HepG2 (cell line): ENCODE measurements around the gene UST. TPM values are rescaled to one million over a fixed set of nuclear protein-coding genes. Genes with fewer than 3 reads are reported as not detected.

ENCODE experiments used
- ATAC-seq: fragments of 200-7000 bp; cut with Tn5 transposase; 3 replicates; pipeline ENCODE4 v1.9.1; 2020; ENCODE audit warnings: mild to moderate bottlenecking, moderate library complexity
- BruUV-seq: library from RNA; stranded (reverse); fragments of 400-500 nt; replicated peaks from 2 replicates; lab custom pipeline; 2021; lab: Mats Ljungman, UMichigan
- CTCF ChIA-PET: fragments of 300-600 bp; formaldehyde crosslinking; extraction: SDS; loops from one replicate; lab custom pipeline; 2021; ENCODE audit warnings: low total read pairs, inconsistent platforms, low intra/inter-chr PET ratio; lab: Yijun Ruan, JAX
- POLR2A ChIA-PET: fragments of 350-600 bp; sonication (Branson Sonifier 250); formaldehyde crosslinking; loops from one replicate; lab custom pipeline; 2020; ENCODE audit warnings: antibody characterized with exemption, inconsistent platforms; lab: Yijun Ruan, JAX
- DNase-seq: peaks from one replicate; pipeline ENCODE4 v3.0.0-alpha.2; 2015; ENCODE audit warnings: low spot score
- FAIRE-seq: peaks from 3 replicates; lab custom pipeline; 2011; peaks lifted over from hg19 to GRCh38; lab: Jason Lieb, UNC
- H2AFZ ChIP-seq: one replicate; pipeline ENCODE4 v1.6.1; 2011; ENCODE audit warnings: low read length, inconsistent platforms
- H3K27ac ChIP-seq: fragments of 300-600 bp; 3 replicates; pipeline ENCODE4 v1.8.0; 2011; ENCODE audit warnings: mixed run types, mild to moderate bottlenecking, mixed read lengths, low read length, inconsistent platforms; ENCODE audit not compliant: insufficient read depth; ENCODE audit errors: extremely low read length
- H3K27me3 ChIP-seq, 2 experiments: fragments of 200-600 bp in 1 of 2; 2 replicates in 1 of 2; 3 replicates in 1 of 2; pipeline versions ENCODE4 v1.6.0 to v1.8.0; 2011; ENCODE audit warnings: low read length in 2 of 2, mild to moderate bottlenecking in 2 of 2, moderate library complexity in 2 of 2, inconsistent platforms in 1 of 2; ENCODE audit not compliant: insufficient read depth in 2 of 2, control insufficient read depth in 1 of 2
- H3K36me3 ChIP-seq, 2 experiments: fragments of 200-600 bp in 1 of 2; replicated peaks in 1 of 2; 2 replicates in 1 of 2; 3 replicates in 1 of 2; pipeline versions ENCODE4 v1.5.1 to v1.8.0; 2011; ENCODE audit warnings: low read length in 2 of 2, inconsistent platforms in 1 of 2; ENCODE audit not compliant: insufficient read depth in 2 of 2, control insufficient read depth in 1 of 2
- H3K4me1 ChIP-seq: 2 replicates; pipeline ENCODE4 v1.5.1; 2012; ENCODE audit warnings: low read length, inconsistent platforms; ENCODE audit not compliant: insufficient read depth
- H3K4me2 ChIP-seq: 2 replicates; pipeline ENCODE4 v1.6.0; 2011; ENCODE audit warnings: low read depth, low read length, inconsistent platforms
- H3K4me3 ChIP-seq, 3 experiments: fragments of 200-600 bp in 1 of 3; sonication (generic), shearing (Covaris generic) in 1 of 3; replicated peaks in 1 of 3; 2 replicates each; pipeline ENCODE4 v1.5.1; 2011 to 2016; ENCODE audit warnings: low read length in 3 of 3, inconsistent platforms in 2 of 3, low read depth in 2 of 3, mild to moderate bottlenecking in 2 of 3, control low read depth in 1 of 3, mixed read lengths in 1 of 3; ENCODE audit not compliant: insufficient read depth in 1 of 3
- H3K79me2 ChIP-seq: one replicate; pipeline ENCODE4 v1.6.1; 2011; ENCODE audit warnings: low read length, inconsistent platforms; ENCODE audit not compliant: insufficient read depth
- H3K9ac ChIP-seq: 2 replicates; pipeline ENCODE4 v1.6.0; 2011; ENCODE audit warnings: mild to moderate bottlenecking, low read depth, low read length, inconsistent platforms; ENCODE audit not compliant: insufficient read depth
- H3K9me3 ChIP-seq: 2 replicates; pipeline ENCODE4 v1.5.1; 2012; ENCODE audit warnings: mild to moderate bottlenecking, low read length
- H4K20me1 ChIP-seq: 2 replicates; pipeline ENCODE4 v1.6.0; 2011; ENCODE audit warnings: inconsistent platforms, mild to moderate bottlenecking, low read length, moderate library complexity; ENCODE audit not compliant: insufficient read depth
- CHD4 ChIP-seq: fragments of 200-600 bp; sonication (generic); IDR thresholded peaks from 2 replicates; pipeline ENCODE4 v1.7.0; 2017; ENCODE audit warnings: mild to moderate bottlenecking, low read length, borderline replicate concordance
- CREBL2 ChIP-seq: sonication (generic); formaldehyde crosslinking; IDR thresholded peaks from 2 replicates; pipeline ENCODE4 v1.8.1; 2023; ENCODE audit warnings: missing genetic modification reagents, mild to moderate bottlenecking, borderline replicate concordance
- GATA4 ChIP-seq: sonication (generic); IDR thresholded peaks from 2 replicates; pipeline ENCODE4 v1.6.1; 2016; ENCODE audit warnings: antibody characterized with exemption, low read depth, borderline replicate concordance
- GPBP1L1 ChIP-seq: sonication (generic); formaldehyde crosslinking; IDR thresholded peaks from 2 replicates; pipeline ENCODE4 v1.5.0; 2020; ENCODE audit warnings: mild to moderate bottlenecking, missing genetic modification reagents
- HMG20B ChIP-seq: conservative IDR thresholded peaks from 2 replicates; pipeline ENCODE4 v1.6.1; 2016; ENCODE audit warnings: missing genetic modification reagents, missing compliant biosample characterization
- HMGA1 ChIP-seq: sonication (generic); formaldehyde crosslinking; conservative IDR thresholded peaks from 2 replicates; pipeline ENCODE4 v1.4.0; 2020; ENCODE audit warnings: missing genetic modification reagents
- IKZF4 ChIP-seq: sonication (generic); formaldehyde crosslinking; IDR thresholded peaks from 2 replicates; pipeline ENCODE4 v1.5.1; 2020; ENCODE audit warnings: borderline replicate concordance, mild to moderate bottlenecking, low read depth, missing genetic modification reagents; ENCODE audit errors: not compliant biosample characterization
- MTA3 ChIP-seq: sonication (generic); formaldehyde crosslinking; IDR thresholded peaks from 2 replicates; pipeline ENCODE4 v1.4.0; 2020; ENCODE audit warnings: missing genetic modification reagents
- NFATC3 ChIP-seq: sonication (generic); formaldehyde crosslinking; IDR thresholded peaks from 2 replicates; pipeline ENCODE4 v1.5.1; 2020; ENCODE audit warnings: mild to moderate bottlenecking, missing genetic modification reagents
- NR1H2 ChIP-seq: sonication (generic); formaldehyde crosslinking; IDR thresholded peaks from 2 replicates; pipeline ENCODE4 v1.8.1; 2022; ENCODE audit warnings: low read depth, missing genetic modification reagents, borderline replicate concordance
- NR2F6 ChIP-seq, 2 experiments: IDR thresholded peaks; 2 replicates each; pipeline ENCODE4 v1.6.1; 2016; ENCODE audit warnings: antibody characterized with exemption in 1 of 2, mild to moderate bottlenecking in 1 of 2
- PCBP1 ChIP-seq: fragments of 200-400 bp; formaldehyde crosslinking; IDR thresholded peaks from 2 replicates; pipeline ENCODE4 v1.6.1; 2017; ENCODE audit warnings: mild to moderate bottlenecking, low read depth, low read length, borderline replicate concordance
- PHF20 ChIP-seq: sonication (generic); formaldehyde crosslinking; IDR thresholded peaks from 2 replicates; pipeline ENCODE4 v1.5.0; 2020; ENCODE audit warnings: mild to moderate bottlenecking, missing genetic modification reagents
- RFXAP ChIP-seq: sonication (generic); formaldehyde crosslinking; IDR thresholded peaks from 2 replicates; pipeline ENCODE4 v1.4.0; 2020; ENCODE audit warnings: missing genetic modification reagents, borderline replicate concordance
- TCF7 ChIP-seq: sonication (generic); IDR thresholded peaks from 2 replicates; pipeline ENCODE4 v1.6.1; 2016; ENCODE audit warnings: antibody characterized with exemption, low read depth
- ZFY ChIP-seq: sonication (generic); formaldehyde crosslinking; IDR thresholded peaks from 2 replicates; pipeline ENCODE4 v1.4.0; 2020; ENCODE audit warnings: missing genetic modification reagents
- ZNF12 ChIP-seq: sonication (generic); formaldehyde crosslinking; IDR thresholded peaks from 2 replicates; pipeline ENCODE4 v1.5.0; 2020; ENCODE audit warnings: missing genetic modification reagents
- ZNF33B ChIP-seq: sonication (generic); formaldehyde crosslinking; IDR thresholded peaks from 2 replicates; pipeline ENCODE4 v1.5.1; 2020; ENCODE audit warnings: mild to moderate bottlenecking, missing genetic modification reagents
- ZNF34 ChIP-seq: sonication (generic); formaldehyde crosslinking; IDR thresholded peaks from 2 replicates; pipeline ENCODE4 v1.4.0; 2020; ENCODE audit warnings: mild to moderate bottlenecking, missing genetic modification reagents, borderline replicate concordance
- ZNF556 ChIP-seq: sonication (generic); formaldehyde crosslinking; IDR thresholded peaks from 2 replicates; pipeline ENCODE4 v1.4.0; 2020; ENCODE audit warnings: mild to moderate bottlenecking, missing genetic modification reagents, borderline replicate concordance
- ZNF674 ChIP-seq: sonication (generic); formaldehyde crosslinking; IDR thresholded peaks from 2 replicates; pipeline ENCODE4 v1.5.0; 2020; ENCODE audit warnings: low read depth, mild to moderate bottlenecking, missing genetic modification reagents
- ZNF747 ChIP-seq: sonication (generic); formaldehyde crosslinking; IDR thresholded peaks from 2 replicates; pipeline ENCODE4 v1.8.1; 2023; ENCODE audit warnings: missing genetic modification reagents, mild to moderate bottlenecking, borderline replicate concordance
- WGBS: methylation state at CpG from one replicate; pipeline ENCODE4 v1.1.6; 2017; ENCODE audit warnings: low lambda C conversion rate; 5-methylcytosine and 5-hydroxymethylcytosine counted together
- in situ Hi-C: cut with HindIII; loops from 2 replicates; pipeline ENCODE4 v1.10.0; 2017; ENCODE audit warnings: low pct_unique_long_range_greater_than_20kb; ENCODE audit not compliant: extremely low pct_ligation_motif_present
- intact Hi-C: fragments of 100-400 bp; cut with micrococcal nuclease; formaldehyde crosslinking; loops from one replicate; pipeline ENCODE4 v1.10.0; 2022; ENCODE audit not compliant: unreplicated experiment
- polyA plus RNA-seq, 8 experiments: library from polyadenylated mRNA; depleted of rRNA in 3 of 8; stranded (reverse) in 7 of 8; unstranded in 1 of 8; fragments of >200 nt; fragmentation: Illumina TruSeq in 4 of 8; extraction: Trizol in 4 of 8; gene quantifications; 2 replicates each; pipeline versions ENCODE4 v1.2.1 to v1.2.3, GENCODE V29; 2011 to 2016; ENCODE audit warnings: low read depth in 4 of 8, missing spikeins in 1 of 8, mixed read lengths in 1 of 8; ENCODE audit not compliant: insufficient read depth in 1 of 8
- total RNA-seq, 5 experiments: library from RNA; depleted of rRNA; stranded (reverse); fragments of >200 nt; fragmentation: Illumina TruSeq; extraction: Trizol; gene quantifications; 2 replicates each; pipeline ENCODE4 v1.2.3, GENCODE V29; 2016; ENCODE audit warnings: low read depth in 1 of 5
- TF ChIP-seq, protein P1 (sequence below): IDR thresholded peaks from 2 replicates; pipeline ENCODE4 v1.6.1; 2016; ENCODE audit warnings: mild to moderate bottlenecking

Gene UST
- total and polyA plus RNA-seq, 2 of the 13 experiments (the other 11 are each of a cell fraction or from before 2014, with no cell fraction given): 0.27 TPM; not detected in 1

GRCh38 chr6:148926478-148926877 is 179.6 kb downstream of the UST start (continued):
- TF ChIP-seq GPBP1L1 (CRISPR knock-in tag) (no peak), NR1H2 (CRISPR knock-in tag) (no peak), ZNF674 (CRISPR knock-in tag) (no peak), CHD4 (no peak), PHF20 (no peak)

GRCh38 chr6:148927586-148927985 is 180.8 kb downstream of the UST start:
- 61% methylated on average over 1 of the region's 1 CpG for WGBS
- in situ Hi-C loops (no loop called here), intact Hi-C loops (no loop called here)
- no peaks in the 10 kb centered on the region for H3K79me2 ChIP-seq
- no peak overlapping the region for H3K4me2 ChIP-seq
- no peaks in the 10 kb centered on the region for H3K36me3 ChIP-seq
- ChIA-PET CTCF (no interaction called here), POLR2A (no interaction called here)
- H3K4me1 ChIP-seq: no peaks in the 10 kb centered on the region
- H3K27me3 ChIP-seq: no peaks in the 10 kb centered on the region
- H2AFZ ChIP-seq: no peak overlapping the region
- H3K4me3 ChIP-seq: no peak overlapping the region
- DNase-seq: no peak
- H3K9ac ChIP-seq: no peak overlapping the region
- no peak for FAIRE-seq
- no TSS peak for BruUV-seq
- H3K9me3 ChIP-seq: no peaks in the 10 kb centered on the region
- no peak overlapping the region for H3K27ac ChIP-seq
- ATAC-seq: no peak
- H4K20me1 ChIP-seq: no peaks in the 10 kb centered on the region
- TF ChIP-seq ZFY (CRISPR knock-in tag) (no peak), TCF7 (no peak), ZNF747 (no peak), NFATC3 (no peak), ZNF33B (CRISPR knock-in tag) (no peak), NR2F6 (IDR thresholded peaks at IDR 0.05) (no peak), NR2F6 (CRISPR knock-in tag; IDR thresholded peaks at IDR 0.05) (no peak), CREBL2 (CRISPR knock-in tag) (no peak), HMGA1 (CRISPR knock-in tag) (no peak), HMG20B (no peak), GATA4 (no peak), ZNF34 (no peak), PCBP1 (no peak), ZNF556 (no peak), RFXAP (CRISPR knock-in tag) (no peak), MTA3 (CRISPR knock-in tag) (no peak), IKZF4 (CRISPR knock-in tag) (no peak), ZNF12 (CRISPR knock-in tag) (no peak)
- TF ChIP-seq, protein P1, sequence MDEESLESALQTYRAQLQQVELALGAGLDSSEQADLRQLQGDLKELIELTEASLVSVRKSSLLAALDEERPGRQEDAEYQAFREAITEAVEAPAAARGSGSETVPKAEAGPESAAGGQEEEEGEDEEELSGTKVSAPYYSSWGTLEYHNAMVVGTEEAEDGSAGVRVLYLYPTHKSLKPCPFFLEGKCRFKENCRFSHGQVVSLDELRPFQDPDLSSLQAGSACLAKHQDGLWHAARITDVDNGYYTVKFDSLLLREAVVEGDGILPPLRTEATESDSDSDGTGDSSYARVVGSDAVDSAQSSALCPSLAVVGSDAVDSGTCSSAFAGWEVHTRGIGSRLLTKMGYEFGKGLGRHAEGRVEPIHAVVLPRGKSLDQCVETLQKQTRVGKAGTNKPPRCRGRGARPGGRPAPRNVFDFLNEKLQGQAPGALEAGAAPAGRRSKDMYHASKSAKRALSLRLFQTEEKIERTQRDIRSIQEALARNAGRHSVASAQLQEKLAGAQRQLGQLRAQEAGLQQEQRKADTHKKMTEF (CRISPR knock-in tag): no peak
